Choroid plexus epithelial cell (primary cell): ENCODE measurements around the gene FSTL4.

ENCODE experiments used
- DNase-seq: peaks from one replicate; pipeline ENCODE4 v3.0.0-alpha.2; 2010; ENCODE audit warnings: low read depth
- H3K4me3 ChIP-seq: 2 replicates; pipeline ENCODE4 v1.5.1; 2011; ENCODE audit warnings: low read depth, mild to moderate bottlenecking, control low read depth, low read length, moderate library complexity
- TF ChIP-seq, protein P1 (sequence below): conservative IDR thresholded peaks from 2 replicates; pipeline ENCODE4 v1.5.1; 2011; ENCODE audit warnings: low read depth, mild to moderate bottlenecking, control low read depth, inconsistent platforms, low read length, moderate library complexity

FSTL4 gene

DNA sequence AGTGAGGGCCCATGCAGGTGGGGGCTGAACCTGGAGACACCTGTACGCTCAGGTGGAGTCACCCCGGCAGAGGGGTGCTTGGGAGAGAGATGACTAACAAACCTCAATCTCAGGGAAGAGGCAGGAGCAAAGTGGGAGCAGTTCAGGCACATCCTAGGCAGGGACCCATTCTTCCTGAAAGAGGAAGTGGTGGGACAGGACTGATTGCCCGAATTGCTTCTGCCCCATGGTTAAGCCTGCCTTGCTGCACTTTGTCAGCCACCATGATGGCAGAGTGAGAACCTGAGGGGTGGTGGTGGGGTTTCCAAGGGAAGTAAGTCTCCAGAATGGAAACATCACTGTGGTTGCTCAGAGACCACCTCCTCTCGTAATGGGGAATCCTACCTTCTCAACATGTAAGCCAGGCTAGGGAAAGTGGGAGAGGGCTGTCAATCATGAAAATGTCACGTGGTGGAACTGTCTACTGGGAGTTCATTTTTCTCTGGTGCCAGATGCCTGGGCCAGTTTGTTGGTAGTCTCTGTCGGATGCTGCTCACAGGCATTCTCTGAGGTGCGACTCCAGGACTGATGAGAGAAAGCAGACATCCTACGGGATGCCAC is 410.2 kb downstream of the FSTL4 start:
- TF ChIP-seq, protein P1, sequence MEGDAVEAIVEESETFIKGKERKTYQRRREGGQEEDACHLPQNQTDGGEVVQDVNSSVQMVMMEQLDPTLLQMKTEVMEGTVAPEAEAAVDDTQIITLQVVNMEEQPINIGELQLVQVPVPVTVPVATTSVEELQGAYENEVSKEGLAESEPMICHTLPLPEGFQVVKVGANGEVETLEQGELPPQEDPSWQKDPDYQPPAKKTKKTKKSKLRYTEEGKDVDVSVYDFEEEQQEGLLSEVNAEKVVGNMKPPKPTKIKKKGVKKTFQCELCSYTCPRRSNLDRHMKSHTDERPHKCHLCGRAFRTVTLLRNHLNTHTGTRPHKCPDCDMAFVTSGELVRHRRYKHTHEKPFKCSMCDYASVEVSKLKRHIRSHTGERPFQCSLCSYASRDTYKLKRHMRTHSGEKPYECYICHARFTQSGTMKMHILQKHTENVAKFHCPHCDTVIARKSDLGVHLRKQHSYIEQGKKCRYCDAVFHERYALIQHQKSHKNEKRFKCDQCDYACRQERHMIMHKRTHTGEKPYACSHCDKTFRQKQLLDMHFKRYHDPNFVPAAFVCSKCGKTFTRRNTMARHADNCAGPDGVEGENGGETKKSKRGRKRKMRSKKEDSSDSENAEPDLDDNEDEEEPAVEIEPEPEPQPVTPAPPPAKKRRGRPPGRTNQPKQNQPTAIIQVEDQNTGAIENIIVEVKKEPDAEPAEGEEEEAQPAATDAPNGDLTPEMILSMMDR: no peak
- no peak overlapping the region for H3K4me3 ChIP-seq

DNA sequence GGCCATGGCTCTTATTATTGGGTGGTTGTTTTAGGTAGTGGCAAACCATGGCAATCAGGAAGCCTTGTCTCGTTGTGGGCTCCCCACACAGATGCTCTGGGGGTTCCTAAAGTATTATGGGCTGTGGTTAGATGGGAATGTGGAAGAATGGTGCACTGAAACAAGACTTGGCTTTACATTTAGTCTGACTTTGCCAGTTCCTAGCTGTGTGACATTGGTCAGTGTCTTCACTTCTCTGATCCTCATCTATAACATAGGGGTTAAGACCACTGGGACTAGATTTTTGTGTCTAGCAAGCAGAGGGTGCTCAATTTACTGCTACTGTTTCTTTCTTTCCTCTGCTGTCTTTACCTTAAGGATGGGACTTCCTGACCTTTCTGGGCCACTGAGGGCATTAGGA is 411.0 kb downstream of the FSTL4 start:
- H3K4me3 ChIP-seq: no peak overlapping the region
- DNase-seq: no peak
- TF ChIP-seq, protein P1: no peak

More for the DNA sequence above, 410.2 kb downstream of the FSTL4 start:
- DNase-seq: no peak

DNA sequence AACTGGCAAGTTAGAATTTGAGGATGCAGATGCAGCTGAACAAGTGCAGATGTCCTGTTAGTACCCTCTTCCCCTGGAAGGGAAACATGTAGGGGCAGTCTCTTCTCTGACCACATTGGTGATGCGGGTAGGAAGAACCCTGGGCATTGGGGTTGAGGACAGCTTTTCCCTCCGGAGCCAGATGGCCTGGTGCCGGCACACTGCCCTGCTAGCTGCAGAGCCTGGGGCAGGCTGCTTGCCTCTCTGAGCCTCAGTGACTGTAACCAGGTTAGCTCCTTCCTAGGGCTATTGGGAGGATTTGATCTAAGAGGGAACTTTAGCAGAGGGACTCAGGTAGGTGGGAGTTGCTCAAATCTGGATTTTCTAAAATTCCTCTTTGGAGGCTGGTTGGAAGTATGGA is 412.1 kb downstream of the FSTL4 start:
- TF ChIP-seq, protein P1: no peak
- DNase-seq: no peak
- no peak overlapping the region for H3K4me3 ChIP-seq

DNA sequence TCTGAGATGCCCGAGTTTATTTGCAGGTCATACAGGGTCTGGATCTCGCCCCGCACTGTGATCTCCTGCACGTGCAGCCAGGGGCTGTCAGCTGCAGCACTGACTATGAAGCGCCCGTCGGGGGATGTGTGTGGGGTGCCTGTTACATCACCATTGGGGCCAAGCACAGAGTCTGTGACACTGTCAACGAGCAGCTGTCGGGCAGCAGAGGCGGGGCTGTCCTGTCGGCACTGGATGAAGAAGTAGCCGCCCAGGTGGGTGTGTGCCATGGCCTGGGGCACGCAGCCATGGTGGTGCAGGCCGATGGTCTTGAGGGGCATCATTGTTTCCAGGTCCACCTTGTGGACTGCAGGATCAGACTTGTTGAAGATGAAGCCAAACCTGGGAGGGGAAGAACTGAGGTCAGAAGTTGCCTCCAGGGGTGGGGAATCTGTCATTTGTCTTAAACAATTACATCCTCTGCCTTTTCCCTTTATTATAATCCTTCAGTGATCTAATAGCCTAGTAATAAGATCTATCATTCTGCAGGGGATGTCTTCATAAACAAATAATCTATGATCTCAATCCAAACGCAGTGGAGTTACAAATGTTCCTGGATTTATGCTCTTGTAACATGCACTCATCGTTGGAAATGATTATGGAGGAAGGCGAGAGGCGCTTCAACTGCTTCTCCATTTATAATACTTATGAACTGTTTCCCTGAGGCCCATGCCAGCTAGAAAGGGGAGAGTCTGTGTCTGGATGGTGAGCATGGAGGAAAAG is 412.7 kb downstream of the FSTL4 start:
- DNase-seq: no peak
- TF ChIP-seq, protein P1: no peak

DNA sequence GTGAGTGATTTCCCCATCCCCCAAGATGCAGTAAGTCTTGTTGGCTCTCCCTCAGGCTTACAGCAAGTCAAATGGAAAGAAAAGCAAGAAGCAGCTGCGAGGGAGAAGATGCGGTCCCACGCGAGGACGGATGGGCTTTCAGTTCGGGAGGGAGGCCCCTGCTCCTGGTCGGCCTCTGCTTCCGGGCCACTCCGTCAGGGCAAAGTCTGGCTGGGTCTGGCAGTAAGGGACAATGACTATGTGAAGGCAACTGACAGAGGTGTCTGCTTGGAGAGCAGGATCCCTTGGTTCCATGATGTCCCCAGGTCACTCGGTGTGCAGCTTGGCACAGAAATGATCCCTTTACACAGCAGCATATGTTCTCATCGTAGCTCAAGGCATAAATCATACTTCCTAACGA is 413.8 kb downstream of the FSTL4 start:
- H3K4me3 ChIP-seq: no peak overlapping the region

More for the DNA sequence above, 412.7 kb downstream of the FSTL4 start:
- H3K4me3 ChIP-seq: no peak overlapping the region

DNA sequence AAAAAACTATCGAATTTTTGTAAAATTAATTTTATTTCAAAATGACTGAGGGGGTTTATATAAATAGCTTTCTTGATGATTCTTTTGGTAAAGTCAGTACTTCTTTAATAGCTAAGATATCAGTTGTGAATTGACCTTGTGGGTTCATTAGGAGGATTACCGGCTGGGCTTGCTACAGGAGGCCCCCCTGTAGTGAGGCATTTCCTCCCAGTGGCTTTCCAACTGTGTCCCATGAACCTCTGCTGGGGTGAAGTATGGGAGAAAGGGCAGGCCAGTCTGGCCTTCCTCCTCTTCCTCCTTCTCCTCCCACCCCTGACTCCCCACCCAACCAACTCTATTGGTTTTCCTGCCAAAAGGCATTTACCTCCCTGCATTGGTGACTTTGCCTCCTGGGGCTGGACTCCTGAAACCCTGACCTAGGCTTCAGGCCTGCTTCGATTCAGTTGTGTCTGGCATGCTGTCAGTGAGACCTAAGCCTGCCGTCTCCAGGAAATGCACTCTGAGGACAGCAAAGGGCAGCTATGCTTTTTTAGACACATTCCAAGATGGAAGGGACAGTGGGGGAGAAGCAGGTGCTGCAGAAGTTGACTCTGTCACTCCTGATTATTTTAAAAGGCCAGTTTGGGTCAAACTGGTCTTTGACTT is 415.8 kb downstream of the FSTL4 start:
- H3K4me3 ChIP-seq: no peak overlapping the region
- DNase-seq: no peak
- TF ChIP-seq, protein P1: no peak

More for the DNA sequence above, 413.8 kb downstream of the FSTL4 start:
- TF ChIP-seq, protein P1: no peak
- DNase-seq: no peak
